ENCODE measurements around the gene FOCAD.
"Not testable (repeated sequence)": the region's sequence is repeated elsewhere in the genome, so short reads cannot be mapped to it uniquely, and the experiment has no call there.

Gene FOCAD

GRCh38 chr9:20974191-20974938, 290.3 kb downstream of the FOCAD start:
- not testable (repeated sequence) for DNase-seq (ENCODE audit: low read depth)

GRCh38 chr9:20978249-20978648, 294.2 kb downstream of the FOCAD start:
- DNase-seq (ENCODE audit: low read depth), result no peak

GRCh38 chr9:20980832-20981455, 296.9 kb downstream of the FOCAD start:
- no peak for DNase-seq (ENCODE audit: low read depth)

GRCh38 chr9:20981486-20981885, 297.4 kb downstream of the FOCAD start:
- no peak for DNase-seq (ENCODE audit: low read depth)

GRCh38 chr9:20984506-20984905, 300.4 kb downstream of the FOCAD start:
- DNase-seq (ENCODE audit: low read depth), result no peak

GRCh38 chr9:20985851-20986600, 302.0 kb downstream of the FOCAD start:
- DNase-seq (ENCODE audit: low read depth), result no peak

GRCh38 chr9:20987521-20987920, 303.5 kb downstream of the FOCAD start:
- no peak for DNase-seq (ENCODE audit: low read depth)

- DNase-seq (ENCODE audit: low read depth), result no peak
Observed at GRCh38 chr9:20988061-20988460, 304.0 kb downstream of the FOCAD start.

GRCh38 chr9:20988671-20989315, 304.7 kb downstream of the FOCAD start:
- no peak for DNase-seq (ENCODE audit: low read depth)

GRCh38 chr9:20989923-20990341, 305.9 kb downstream of the FOCAD start:
- DNase-seq (ENCODE audit: low read depth), result no peak

GRCh38 chr9:20990867-20991266, 306.8 kb downstream of the FOCAD start:
- DNase-seq (ENCODE audit: low read depth), result no peak

- DNase-seq (ENCODE audit: low read depth), result no peak
Observed at GRCh38 chr9:20994486-20994885, 310.4 kb downstream of the FOCAD start.

- no peak for DNase-seq (ENCODE audit: low read depth)
Observed at GRCh38 chr9:20995616-20996015, 311.6 kb downstream of the FOCAD start.

- no peak for DNase-seq (ENCODE audit: low read depth)
Observed at GRCh38 chr9:20996809-20997208, 312.8 kb downstream of the FOCAD start.

GRCh38 chr9:20997503-20998076, 313.5 kb downstream of the FOCAD start:
- DNase-seq (ENCODE audit: low read depth), result no peak

GRCh38 chr9:21001581-21001980, 317.5 kb downstream of the FOCAD start:
- no peak for DNase-seq (ENCODE audit: low read depth)

- DNase-seq (ENCODE audit: low read depth), result no peak
Observed at GRCh38 chr9:21002040-21002439, 318.0 kb downstream of the FOCAD start.

- no peak for DNase-seq (ENCODE audit: low read depth)
Observed at GRCh38 chr9:21015129-21015815, 331.2 kb downstream of the FOCAD start.

- no peak for DNase-seq (ENCODE audit: low read depth)
Observed at GRCh38 chr9:21015995-21016394, 331.9 kb downstream of the FOCAD start.

- DNase-seq (ENCODE audit: low read depth), result no peak
Observed at GRCh38 chr9:21016701-21017491, 332.8 kb downstream of the FOCAD start.

- DNase-seq (ENCODE audit: low read depth), result no peak
Observed at GRCh38 chr9:21018177-21018576, 334.1 kb downstream of the FOCAD start.

All from activated T-helper 1 cell treated with Interleukin-2 at 50 U/mL for 16 hours (primary cell).